GM19043 (cell line): ENCODE results near the gene SUGP1.
"Not testable (repeated sequence)": the region's sequence is repeated elsewhere in the genome, so short reads cannot be mapped to it uniquely, and the experiment has no call there.

ENCODE experiments used
- ATAC-seq: cut with Tn5 transposase; IDR thresholded peaks from one replicate; pipeline ENCODE4 v1.9.1; 2021; ENCODE audit warnings: low read depth; ENCODE audit not compliant: unreplicated experiment

SUGP1 gene

DNA sequence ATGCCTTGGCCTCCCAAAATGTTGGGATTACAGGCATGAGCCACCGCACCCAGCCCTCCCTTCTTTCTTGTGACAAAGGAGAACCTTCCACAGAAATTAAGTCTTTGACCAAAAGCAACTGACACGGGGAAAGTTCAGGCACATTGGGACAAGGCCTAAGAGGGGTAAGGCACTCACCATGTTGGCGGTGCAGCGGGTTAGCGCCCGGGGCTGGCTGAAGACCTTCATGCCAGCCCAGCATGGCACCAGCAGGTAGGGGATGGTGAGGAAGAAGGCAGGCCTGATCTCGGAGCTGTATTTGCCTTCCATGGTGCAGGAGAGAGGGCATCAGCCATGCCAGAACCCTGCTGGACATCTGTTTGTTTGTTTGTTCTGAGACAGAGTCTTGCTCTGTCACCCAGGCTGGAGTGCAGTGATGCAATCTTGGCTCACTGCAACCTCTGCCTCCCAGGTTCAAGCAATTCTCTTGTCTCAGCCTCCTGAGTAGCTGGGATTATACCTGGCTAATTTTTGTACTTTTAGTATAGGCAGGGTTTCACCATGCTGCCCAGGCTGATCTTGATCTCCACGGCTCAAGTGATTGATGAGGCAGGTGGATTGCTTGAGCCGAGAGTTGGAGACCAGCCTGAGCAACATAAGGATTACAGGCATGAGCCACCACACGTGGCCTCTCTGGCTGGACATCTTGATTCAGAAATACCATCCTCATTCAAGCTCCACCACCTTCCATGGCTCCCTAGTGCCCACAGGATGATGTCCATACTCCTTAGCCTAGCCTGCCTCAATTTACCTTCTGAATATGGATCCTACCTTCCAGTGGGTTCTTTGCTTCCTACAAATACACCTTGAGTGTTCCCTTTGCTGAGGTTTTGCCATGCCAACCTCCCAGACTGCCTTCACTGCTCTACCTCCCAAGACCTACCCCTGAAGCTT, 51.6 kb downstream of the SUGP1 start:
- ATAC-seq: no peak

GRCh38 chr19:19267305-19267704, 53.0 kb downstream of the SUGP1 start:
- no peak for ATAC-seq

DNA sequence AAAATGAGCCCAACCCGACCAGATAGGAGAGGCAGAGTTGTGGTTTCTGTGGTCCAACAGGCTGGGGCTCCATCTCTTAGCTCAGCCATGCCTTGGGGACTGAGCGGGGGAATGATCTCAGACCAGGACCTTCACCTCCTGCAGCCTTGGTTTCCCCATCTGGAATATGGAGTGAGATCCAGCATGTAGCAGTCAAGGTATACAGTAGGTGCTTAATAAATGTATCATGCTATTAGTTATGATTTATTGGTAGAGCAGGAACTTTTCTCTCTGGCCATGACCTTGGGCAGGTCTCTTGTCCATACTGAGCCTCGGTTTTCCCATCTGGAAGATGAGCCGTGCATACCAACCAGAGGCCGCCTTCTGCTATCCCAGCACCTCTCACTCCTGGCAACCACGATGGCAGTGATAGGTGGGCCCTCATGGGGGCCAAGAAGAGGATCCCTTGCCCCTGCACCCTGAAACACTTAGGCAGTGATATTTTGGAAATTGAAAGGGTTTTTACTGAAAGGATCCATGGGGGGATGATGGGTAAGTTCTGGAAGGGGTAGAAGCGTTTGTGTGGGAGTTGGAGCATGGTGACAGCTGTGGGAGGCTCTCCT, 56.3 kb downstream of the SUGP1 start:
- ATAC-seq: no peak

DNA sequence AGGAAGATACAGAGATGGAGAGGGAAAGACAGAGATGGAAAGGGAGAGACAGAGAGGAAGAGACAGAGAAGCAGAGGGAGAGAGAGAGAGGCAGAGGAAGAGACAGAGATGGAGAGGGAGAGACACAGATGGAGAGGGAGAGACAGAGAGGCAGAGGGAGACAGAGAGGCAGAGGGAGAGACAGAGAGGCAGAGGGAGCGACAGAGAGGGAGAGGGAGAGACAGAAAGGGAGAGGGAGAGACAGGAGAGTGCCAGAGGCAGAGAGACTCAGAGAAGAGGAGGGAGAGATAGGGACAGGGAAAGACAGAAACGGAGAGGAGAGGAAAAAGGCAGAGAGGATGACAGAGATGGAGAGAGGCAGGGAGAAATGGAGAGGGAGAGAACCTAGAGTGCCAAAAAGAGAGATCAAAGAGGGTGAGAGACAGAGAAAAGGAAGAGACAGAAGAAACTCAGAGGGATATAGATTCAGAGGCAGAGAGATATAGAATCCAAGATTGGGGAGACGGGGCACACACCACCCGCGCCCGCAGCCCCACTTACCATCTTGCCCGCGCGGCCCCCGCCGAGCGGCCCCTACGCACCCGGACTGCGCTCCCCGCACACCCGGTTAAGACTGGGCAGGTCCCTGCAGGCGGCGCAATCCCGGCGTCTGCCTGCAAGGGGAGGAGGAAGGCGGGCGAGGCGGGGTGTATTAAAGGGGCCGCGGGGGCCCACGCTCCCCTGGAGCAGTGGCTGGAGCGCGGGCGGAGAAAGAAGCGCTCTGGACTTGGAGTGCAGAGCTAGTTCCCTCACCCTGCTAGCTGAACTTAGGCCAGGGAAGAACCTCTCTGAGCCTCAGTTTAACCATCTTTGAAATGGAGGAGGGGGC, 57.9 kb downstream of the SUGP1 start:
- ATAC-seq: no peak

DNA sequence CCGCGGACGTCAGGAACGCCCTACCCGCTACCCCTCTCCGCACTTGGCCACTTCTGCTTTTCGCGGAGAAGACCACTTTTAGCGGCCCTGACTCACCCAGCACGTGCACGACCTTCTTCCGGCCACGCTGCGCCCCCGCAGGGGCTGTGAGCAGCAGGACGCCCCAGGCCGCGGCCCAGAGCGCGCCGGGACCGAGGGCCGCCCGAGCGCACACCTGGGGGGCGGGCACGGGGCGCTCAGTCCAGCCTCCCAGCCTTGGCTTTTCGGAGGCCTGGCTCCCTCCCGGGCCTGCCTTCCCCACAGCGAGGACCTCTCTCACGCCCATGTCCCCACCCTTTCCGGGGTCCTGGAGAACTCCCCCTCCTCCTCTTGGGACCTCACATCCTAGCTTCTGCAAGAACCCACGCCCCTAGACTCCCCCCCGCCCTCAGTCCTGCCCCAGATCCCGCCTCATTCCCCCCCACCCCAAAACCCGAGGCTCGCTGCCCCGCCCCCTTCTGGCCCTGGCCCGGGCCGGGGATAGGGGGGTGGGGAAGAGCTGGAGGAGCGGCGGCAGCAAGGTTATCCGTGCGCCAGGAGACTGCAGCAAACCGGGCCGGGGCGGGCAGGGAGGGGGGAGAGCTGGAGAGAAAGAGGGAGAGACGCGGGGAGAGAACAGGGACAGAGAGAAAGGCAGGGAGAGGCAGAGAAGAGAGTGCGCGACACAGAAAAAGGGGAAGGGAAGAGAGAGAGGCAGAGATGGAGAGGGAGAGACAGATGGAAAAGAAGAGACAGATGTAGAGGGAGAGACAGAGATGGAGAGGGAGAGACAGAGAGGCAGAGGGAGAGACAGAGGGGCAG, 58.7 kb downstream of the SUGP1 start:
- no peak for ATAC-seq

- no peak for ATAC-seq
Observed at GRCh38 chr19:19260417-19261214, 59.7 kb downstream of the SUGP1 start.

DNA sequence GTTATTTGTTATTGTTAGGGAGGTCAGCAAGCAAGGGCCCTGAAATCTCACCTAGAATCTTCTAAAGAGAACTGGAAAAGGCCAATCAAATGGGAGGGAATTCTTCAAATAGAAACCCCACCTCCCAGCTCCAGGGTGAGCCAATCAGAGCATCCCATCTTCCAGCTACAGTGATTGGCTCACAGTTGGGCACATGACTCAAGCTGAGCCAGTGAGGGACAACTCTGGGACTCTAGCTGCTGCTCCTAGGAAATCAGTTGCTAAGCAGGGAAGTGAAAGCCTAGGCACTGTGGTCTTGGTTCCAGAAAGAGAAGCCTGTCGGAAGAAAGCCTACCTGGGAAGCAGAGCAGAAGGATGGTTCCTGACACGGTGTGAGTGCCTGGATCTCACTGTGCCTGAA, 60.6 kb downstream of the SUGP1 start:
- ATAC-seq: no peak

DNA sequence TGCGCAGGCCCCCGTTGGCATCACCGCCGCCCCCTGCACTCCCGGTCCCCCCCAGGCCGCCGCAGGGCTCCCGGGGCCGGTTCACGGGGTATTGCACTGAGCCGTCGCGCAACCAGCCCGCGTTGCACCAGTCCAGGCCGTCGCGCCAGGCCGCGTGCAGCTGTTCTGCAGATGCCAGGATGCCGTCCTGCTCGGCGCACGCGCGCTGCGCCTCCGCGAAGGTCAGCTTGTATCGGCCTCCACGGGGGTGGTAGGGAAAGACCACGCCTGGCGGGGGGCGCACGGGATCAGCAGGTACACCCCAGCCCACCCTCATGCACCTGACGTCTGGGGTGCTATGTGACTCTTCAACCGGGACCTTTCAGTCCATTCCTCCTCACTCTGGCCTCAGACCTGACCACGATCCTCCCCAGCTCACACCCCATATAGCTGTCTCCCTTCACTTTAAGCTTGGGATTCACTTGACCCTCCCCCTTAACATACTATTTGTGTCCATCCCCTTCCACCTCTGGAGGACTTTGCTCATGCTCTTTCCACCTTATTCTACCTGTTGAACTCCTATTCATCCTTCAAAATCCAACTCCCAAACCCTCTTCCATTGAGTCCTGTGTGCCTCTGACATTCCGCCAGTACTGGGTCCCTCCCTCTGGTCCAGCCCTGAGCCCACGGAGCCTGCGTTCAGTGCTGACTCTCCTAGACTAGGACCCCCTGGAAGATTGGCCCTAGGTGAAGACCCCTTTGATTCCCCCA, 61.5 kb downstream of the SUGP1 start:
- ATAC-seq: no peak

GRCh38 chr19:19257836-19258588, 62.3 kb downstream of the SUGP1 start:
- no peak for ATAC-seq

GRCh38 chr19:19257137-19257536, 63.2 kb downstream of the SUGP1 start:
- ATAC-seq: no peak

GRCh38 chr19:19256072-19256969, 64.0 kb downstream of the SUGP1 start:
- ATAC-seq: no peak

DNA sequence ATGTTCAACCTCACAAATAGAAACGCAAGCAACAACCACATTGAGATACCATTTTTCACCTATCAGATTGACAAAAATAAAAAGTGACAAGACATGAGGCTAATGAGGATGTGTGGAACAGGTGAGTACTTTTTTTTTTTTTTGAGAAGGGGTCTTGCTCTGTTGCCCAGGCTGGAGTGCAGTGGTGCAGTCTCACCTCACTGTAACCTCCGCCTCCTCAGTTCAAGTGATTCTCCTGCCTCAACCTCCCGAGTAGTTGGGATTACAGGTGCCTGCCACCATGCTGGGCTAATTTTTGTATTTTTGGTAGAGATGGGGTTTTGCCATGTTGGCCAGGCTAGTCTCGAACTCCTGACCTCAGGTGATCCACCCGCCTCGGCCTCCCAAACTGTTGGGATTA, 66.9 kb downstream of the SUGP1 start:
- not testable (repeated sequence) for ATAC-seq

DNA sequence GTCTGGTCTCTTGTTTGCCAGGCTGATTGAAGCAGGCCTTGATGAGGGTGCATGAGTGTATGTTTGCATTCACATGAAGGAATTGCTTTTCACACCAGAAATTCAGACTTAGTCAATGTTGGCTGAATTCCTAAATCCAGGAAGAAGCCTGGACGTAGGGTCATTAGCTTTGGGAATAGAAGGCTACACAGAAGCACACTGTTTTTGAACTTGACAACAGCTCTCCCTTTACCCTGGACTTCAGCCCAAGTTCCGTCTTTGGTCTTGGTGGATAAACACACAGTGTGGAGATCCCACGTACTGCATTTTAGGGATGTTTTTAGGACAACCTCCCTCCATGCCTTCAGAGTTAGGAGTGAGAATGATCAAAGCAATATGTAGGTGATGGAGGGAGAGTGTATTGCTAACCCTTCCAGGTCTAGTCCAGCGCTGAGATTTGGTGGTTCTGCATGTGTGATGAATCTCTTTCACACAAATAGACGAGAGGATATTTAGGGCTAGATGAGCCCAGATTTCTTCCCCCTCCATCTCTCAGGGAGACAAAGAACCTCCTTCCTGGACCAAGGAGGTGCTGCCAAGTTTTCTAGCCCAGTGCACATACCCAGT, 70.0 kb downstream of the SUGP1 start:
- no peak for ATAC-seq

- ATAC-seq: no peak
Observed at GRCh38 chr19:19240476-19240875, 79.8 kb downstream of the SUGP1 start.

DNA sequence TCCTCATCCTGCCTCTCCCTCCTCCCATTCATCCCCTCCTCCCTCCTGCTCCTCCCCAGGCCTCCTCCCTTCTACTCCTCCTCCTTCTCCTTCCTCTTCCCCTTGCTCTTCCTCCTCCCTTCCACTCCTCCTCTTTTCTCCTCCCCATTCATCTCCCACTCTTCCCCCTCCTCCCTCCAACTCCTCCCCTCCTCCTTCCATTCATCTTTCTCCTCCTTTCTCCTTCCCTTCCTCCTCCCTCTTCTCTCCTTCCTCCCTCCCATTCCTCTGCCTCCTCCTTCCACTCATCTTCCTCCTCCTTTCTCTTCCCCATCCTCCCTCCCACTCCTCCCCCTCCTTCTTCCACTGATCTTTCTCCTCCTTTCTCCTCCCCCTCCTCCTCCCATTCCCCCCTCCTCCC, 80.6 kb downstream of the SUGP1 start:
- no peak for ATAC-seq

DNA sequence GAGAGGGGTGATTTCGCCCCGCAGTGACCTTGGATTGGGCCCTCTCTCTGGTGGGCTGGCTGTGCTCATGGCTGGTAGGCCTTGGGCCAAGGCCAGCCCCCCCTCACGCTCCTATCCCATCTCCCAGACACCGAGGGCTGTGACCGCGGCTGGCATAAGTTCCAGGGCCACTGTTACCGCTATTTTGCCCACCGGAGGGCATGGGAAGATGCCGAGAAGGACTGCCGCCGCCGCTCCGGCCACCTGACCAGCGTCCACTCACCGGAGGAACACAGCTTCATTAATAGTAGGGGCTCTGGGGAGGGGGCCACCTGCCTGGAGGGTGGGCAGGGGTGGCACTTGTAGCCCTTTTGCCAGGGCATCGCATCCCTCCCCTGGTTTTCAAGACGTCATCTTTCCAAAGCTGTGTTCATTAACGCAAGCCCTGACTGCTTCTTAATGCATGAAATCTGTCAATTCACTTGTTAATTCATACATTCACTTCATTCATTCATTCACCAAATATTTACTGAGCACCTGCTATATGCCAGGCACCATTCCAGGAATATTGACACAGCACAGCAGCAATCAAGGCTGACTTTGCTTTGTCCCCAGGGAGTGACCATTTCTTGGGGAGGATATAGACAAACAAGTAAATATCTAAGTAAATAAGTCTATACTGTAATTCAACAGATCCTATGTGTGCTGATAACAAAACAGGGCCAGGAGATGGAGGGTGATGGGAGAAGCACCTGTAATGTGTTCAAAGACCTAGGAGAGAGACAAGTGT, 82.0 kb downstream of the SUGP1 start:
- ATAC-seq: no peak
